Measurements from ENCODE around the gene CRACDL. TPM values are rescaled to one million over a fixed set of nuclear protein-coding genes. Genes with fewer than 3 reads are reported as not detected.

The CRACDL gene
- total and polyA plus RNA-seq, 2 donors (not counting 3 experiments of a cell fraction or from before 2014, with no cell fraction given) = 0.92 to 6.3 TPM

DNA sequence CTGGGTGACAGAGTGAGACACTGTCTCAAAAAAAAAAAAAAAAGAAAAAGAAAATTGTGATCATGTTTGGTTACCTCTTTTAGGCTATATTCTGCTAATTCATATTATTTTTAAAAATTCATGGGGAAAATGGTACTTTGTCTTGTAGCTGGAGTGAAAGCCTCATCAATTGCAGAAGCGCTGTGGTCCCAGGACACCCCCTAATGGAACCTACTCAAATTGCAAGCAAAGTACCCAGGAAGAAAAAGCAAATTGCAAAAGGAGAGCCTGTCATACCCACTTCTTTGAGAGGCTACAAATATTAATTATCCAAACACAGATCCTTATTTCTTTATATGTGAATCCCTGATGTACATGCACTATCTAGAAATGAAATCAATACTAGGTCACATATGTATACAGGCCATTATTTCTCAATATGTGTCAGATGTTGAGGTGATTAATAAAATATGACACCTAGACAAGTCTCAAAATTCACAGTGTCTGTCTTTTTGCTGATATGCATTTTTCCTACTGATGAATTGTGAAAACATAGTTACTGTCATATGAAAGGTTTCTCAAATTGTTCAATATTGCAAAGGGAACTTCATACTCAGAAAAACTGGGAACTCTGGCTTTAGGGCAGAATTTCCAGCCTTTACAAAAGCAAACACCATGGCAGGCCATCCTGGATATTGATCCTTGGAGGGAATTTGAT is 12.6 kb downstream of the CRACDL start:
- H3K4me3 ChIP-seq (replicated peaks in 1 of 3; ENCODE audit: insufficient read depth in 1 of 3, low read depth in 1 of 3, low read length in 3 of 3) = no peak overlapping the region

More for the DNA sequence above, 12.6 kb downstream of the CRACDL start:
- Histone ChIP-seq H3K9ac (replicated peaks; ENCODE audit: extremely low read depth, insufficient read depth, low read length) (no peak overlapping the region), H3K9me3 (replicated peaks; ENCODE audit: control insufficient read depth, insufficient read depth, low read length) (no peaks in the 10 kb centered on the region), H3K27ac (ENCODE audit: insufficient read depth, low read depth, low read length) (no peak overlapping the region), H2AFZ (ENCODE audit: low read depth, low read length) (no peak overlapping the region), H3K9me1 (replicated peaks; ENCODE audit: control insufficient read depth, extremely low read depth, insufficient read depth, low read length) (no peaks in the 10 kb centered on the region), H3K27me3 (ENCODE audit: control insufficient read depth in 2 of 2, insufficient read depth in 2 of 2, low read length in 2 of 2) (no peaks in the 10 kb centered on the region), H3K36me3 (ENCODE audit: control insufficient read depth in 2 of 2, extremely low read depth in 1 of 2, insufficient read depth in 2 of 2, low read length in 2 of 2) (no peaks in the 10 kb centered on the region), H4K20me1 (replicated peaks; ENCODE audit: control insufficient read depth, extremely low read depth, insufficient read depth, low read length) (no peaks in the 10 kb centered on the region), H3K4me1 (ENCODE audit: control insufficient read depth, extremely low read depth, insufficient read depth, low read length) (no peaks in the 10 kb centered on the region), H3K79me2 (ENCODE audit: control insufficient read depth, insufficient read depth, low read length) (no peaks in the 10 kb centered on the region), H3K4me2 (ENCODE audit: insufficient read depth, low read length) (no peak overlapping the region)
- ChIA-PET CTCF (interaction anchor here (1.1 kb wide), 1 partner anchor 274 kb away, joined by 3 read pairs; no protein-coding TSS in a partner anchor), POLR2A (no interaction called here)
- no TSS peak for BruUV-seq (replicated peaks)
- DNase-seq (ENCODE audit: low read depth, low spot score) (no peak), FAIRE-seq (no peak)
- TF ChIP-seq MYC (IDR thresholded peaks at IDR 0.05; ENCODE audit: low read depth, low read length) = no peak
- no peak for TF ChIP-seq GATA2 (IDR thresholded peaks at IDR 0.05; ENCODE audit: insufficient read depth, insufficient read length, low read depth, low read length)
- TF ChIP-seq POLR2A (IDR thresholded peaks at IDR 0.05; ENCODE audit: low read depth, low read length) = no peak
- no peak for TF ChIP-seq POLR2AphosphoS5 (IDR thresholded peaks at IDR 0.05; ENCODE audit: insufficient read depth, low read depth, low read length)
- no peak for TF ChIP-seq EZH2 (IDR thresholded peaks at IDR 0.05; ENCODE audit: borderline replicate concordance, low read depth, low read length, severe bottlenecking)
- TF ChIP-seq, protein P1, sequence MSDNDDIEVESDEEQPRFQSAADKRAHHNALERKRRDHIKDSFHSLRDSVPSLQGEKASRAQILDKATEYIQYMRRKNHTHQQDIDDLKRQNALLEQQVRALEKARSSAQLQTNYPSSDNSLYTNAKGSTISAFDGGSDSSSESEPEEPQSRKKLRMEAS (IDR thresholded peaks at IDR 0.05; ENCODE audit: insufficient read depth, insufficient read length) = no peak
- TF ChIP-seq FOS (IDR thresholded peaks at IDR 0.05; ENCODE audit: borderline replicate concordance, insufficient read depth, low read length) = no peak
- no peak for TF ChIP-seq JUN (IDR thresholded peaks at IDR 0.05; ENCODE audit: borderline replicate concordance, insufficient read depth, insufficient read length, low read depth)
- TF ChIP-seq, protein P2, sequence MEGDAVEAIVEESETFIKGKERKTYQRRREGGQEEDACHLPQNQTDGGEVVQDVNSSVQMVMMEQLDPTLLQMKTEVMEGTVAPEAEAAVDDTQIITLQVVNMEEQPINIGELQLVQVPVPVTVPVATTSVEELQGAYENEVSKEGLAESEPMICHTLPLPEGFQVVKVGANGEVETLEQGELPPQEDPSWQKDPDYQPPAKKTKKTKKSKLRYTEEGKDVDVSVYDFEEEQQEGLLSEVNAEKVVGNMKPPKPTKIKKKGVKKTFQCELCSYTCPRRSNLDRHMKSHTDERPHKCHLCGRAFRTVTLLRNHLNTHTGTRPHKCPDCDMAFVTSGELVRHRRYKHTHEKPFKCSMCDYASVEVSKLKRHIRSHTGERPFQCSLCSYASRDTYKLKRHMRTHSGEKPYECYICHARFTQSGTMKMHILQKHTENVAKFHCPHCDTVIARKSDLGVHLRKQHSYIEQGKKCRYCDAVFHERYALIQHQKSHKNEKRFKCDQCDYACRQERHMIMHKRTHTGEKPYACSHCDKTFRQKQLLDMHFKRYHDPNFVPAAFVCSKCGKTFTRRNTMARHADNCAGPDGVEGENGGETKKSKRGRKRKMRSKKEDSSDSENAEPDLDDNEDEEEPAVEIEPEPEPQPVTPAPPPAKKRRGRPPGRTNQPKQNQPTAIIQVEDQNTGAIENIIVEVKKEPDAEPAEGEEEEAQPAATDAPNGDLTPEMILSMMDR (IDR thresholded peaks at IDR 0.05; ENCODE audit: extremely low read depth in 1 of 2, insufficient read depth in 1 of 2, low read depth in 1 of 2, low read length in 2 of 2) = no peak
- dilution Hi-C loops (cut with MboI; ENCODE audit: extremely low pct_ligation_motif_present, low sequenced_read_pairs) = no loop called here
- intact Hi-C loops (cut with micrococcal nuclease) = loop anchor here (5.0 kb wide), 1 partner anchor 86 kb away; no protein-coding TSS in a partner anchor
